BLaER1 treated with 17β-estradiol and CSF1 and Interleukin-3, amounts not matched to agents 10 nM and 100 nM (cell line): Measurements from ENCODE around the gene ERC1.

Experiments used
- H3K27ac ChIP-seq, 11 experiments: shearing (Covaris generic); formaldehyde crosslinking; 2 replicates each; pipeline ENCODE4 v1.8.1; 2022
- H3K27me3 ChIP-seq, 11 experiments: shearing (Covaris generic); formaldehyde crosslinking; 2 replicates each; pipeline ENCODE4 v1.8.1; 2022
- H3K36me3 ChIP-seq, 11 experiments: shearing (Covaris generic); formaldehyde crosslinking; 2 replicates each; pipeline ENCODE4 v1.8.1; 2022
- H3K4me1 ChIP-seq, 10 experiments: shearing (Covaris generic); formaldehyde crosslinking; 2 replicates each; pipeline ENCODE4 v1.8.1; 2022
- H3K4me2 ChIP-seq, 11 experiments: shearing (Covaris generic); formaldehyde crosslinking; 2 replicates each; pipeline ENCODE4 v1.8.1; 2022
- H3K4me3 ChIP-seq, 10 experiments: shearing (Covaris generic); formaldehyde crosslinking; 2 replicates each; pipeline ENCODE4 v1.8.1; 2022
- H3K9ac ChIP-seq, 11 experiments: shearing (Covaris generic); formaldehyde crosslinking; 2 replicates each; pipeline ENCODE4 v1.8.1; 2022
- H3K9me3 ChIP-seq, 11 experiments: shearing (Covaris generic); formaldehyde crosslinking; replicated peaks in 1 of 11; 2 replicates each; pipeline ENCODE4 v1.8.1; 2022
- H4K20me1 ChIP-seq, 11 experiments: shearing (Covaris generic); formaldehyde crosslinking; 2 replicates each; pipeline ENCODE4 v1.8.1; 2022
- Cebpa-rat ChIP-seq, 11 experiments: shearing (Covaris generic); IDR thresholded peaks; 2 replicates each; pipeline ENCODE4 v1.8.1; 2022

Gene ERC1

GRCh38 chr12:1435044-1435443 lies 444.0 kb downstream of the ERC1 start:
- H3K9ac ChIP-seq, result no peak overlapping the region
- no peaks in the 10 kb centered on the region for H3K9me3 ChIP-seq
- no peaks in the 10 kb centered on the region for H4K20me1 ChIP-seq
- no peak overlapping the region for H3K4me2 ChIP-seq
- no peaks in the 10 kb centered on the region for H3K27me3 ChIP-seq
- TF ChIP-seq Cebpa-rat (IDR thresholded peaks at IDR 0.05), result no peak
- H3K27ac ChIP-seq, result no peak overlapping the region
- H3K36me3 ChIP-seq, result peaks cover 0 to 32% (median 0%) of the 10 kb centered on the region in 11 experiments; a peak in 2 of 22 replicates
- no peak overlapping the region for H3K4me3 ChIP-seq
- peaks cover 0 to 4% (median 0%) of the 10 kb centered on the region in 10 experiments; a peak in 4 of 20 replicates for H3K4me1 ChIP-seq

- Histone ChIP-seq H3K9ac (no peak overlapping the region), H3K27me3 (no peaks in the 10 kb centered on the region), H3K4me1 (peaks cover 0 to 4% (median 0%) of the 10 kb centered on the region in 10 experiments; a peak in 1 of 20 replicates), H3K36me3 (peaks cover 0 to 32% (median 0%) of the 10 kb centered on the region in 11 experiments; a peak in 2 of 22 replicates), H4K20me1 (no peaks in the 10 kb centered on the region), H3K4me2 (no peak overlapping the region), H3K4me3 (no peak overlapping the region), H3K27ac (no peak overlapping the region), H3K9me3 (no peaks in the 10 kb centered on the region)
- no peak for TF ChIP-seq Cebpa-rat (IDR thresholded peaks at IDR 0.05)
These were observed 444.4 kb downstream of the ERC1 start for GRCh38 chr12:1435456-1435855.

DNA sequence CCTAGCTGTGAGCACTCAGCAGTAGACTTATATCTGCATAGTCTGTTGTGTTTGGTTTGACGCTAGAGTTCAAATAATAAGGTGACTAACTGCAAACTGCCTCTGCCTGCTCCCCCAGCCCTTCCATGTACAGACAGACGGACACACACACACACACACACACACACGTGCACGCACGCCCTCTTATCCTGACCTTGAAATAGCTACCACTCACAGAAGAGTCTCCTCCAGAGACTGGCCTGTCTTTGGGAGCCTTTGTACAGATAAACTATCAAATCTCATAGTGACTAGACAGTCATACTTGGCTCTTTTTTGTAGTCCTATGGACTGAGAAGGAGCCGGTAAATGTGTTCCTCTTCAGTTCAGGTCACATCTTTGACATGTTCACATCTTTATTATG lies 445.0 kb downstream of the ERC1 start:
- peaks cover 0 to 4% (median 0%) of the 10 kb centered on the region in 10 experiments; a peak in 1 of 20 replicates for H3K4me1 ChIP-seq
- H3K9me3 ChIP-seq, result no peaks in the 10 kb centered on the region
- no peaks in the 10 kb centered on the region for H4K20me1 ChIP-seq
- peaks cover 0 to 37% (median 0%) of the 10 kb centered on the region in 11 experiments; a peak in 2 of 22 replicates for H3K36me3 ChIP-seq
- no peak overlapping the region for H3K4me3 ChIP-seq
- H3K27me3 ChIP-seq, result no peaks in the 10 kb centered on the region
- no peak for TF ChIP-seq Cebpa-rat (IDR thresholded peaks at IDR 0.05)
- H3K27ac ChIP-seq, result no peak overlapping the region
- no peak overlapping the region for H3K4me2 ChIP-seq
- no peak overlapping the region for H3K9ac ChIP-seq

DNA sequence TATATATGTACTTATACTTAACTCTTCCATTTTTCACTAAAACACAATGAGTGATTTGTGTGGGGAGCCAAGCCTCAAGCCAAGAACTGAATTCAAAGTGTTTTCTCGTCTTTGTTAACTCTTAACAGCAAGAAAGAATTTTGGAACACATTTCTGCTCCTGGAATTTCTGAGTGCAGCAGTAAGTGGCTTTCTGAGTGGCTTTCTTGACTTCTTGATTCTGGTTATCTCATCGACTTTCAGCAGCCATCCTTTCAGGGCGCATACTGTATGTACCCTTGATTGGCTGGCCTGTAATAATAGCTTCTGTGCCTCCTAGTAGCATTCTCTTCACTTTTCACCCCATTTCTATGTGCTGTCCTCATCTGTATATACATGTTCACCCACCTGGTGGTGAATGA lies 446.0 kb downstream of the ERC1 start:
- no peak overlapping the region for H3K4me3 ChIP-seq
- no peaks in the 10 kb centered on the region for H4K20me1 ChIP-seq
- no peak overlapping the region for H3K27ac ChIP-seq
- no peaks in the 10 kb centered on the region for H3K27me3 ChIP-seq
- no peak overlapping the region for H3K4me2 ChIP-seq
- H3K36me3 ChIP-seq, result peaks cover 0 to 44% (median 0%) of the 10 kb centered on the region in 11 experiments; a peak in 2 of 22 replicates
- H3K9ac ChIP-seq, result no peak overlapping the region
- TF ChIP-seq Cebpa-rat (IDR thresholded peaks at IDR 0.05), result no peak
- no peaks in the 10 kb centered on the region for H3K9me3 ChIP-seq
- peaks cover 0 to 4% (median 0%) of the 10 kb centered on the region in 10 experiments; a peak in 1 of 20 replicates for H3K4me1 ChIP-seq

- no peak overlapping the region for H3K27ac ChIP-seq
- no peaks in the 10 kb centered on the region for H4K20me1 ChIP-seq
- no peak overlapping the region for H3K9ac ChIP-seq
- H3K27me3 ChIP-seq, result no peaks in the 10 kb centered on the region
- no peak overlapping the region for H3K4me3 ChIP-seq
- no peaks in the 10 kb centered on the region for H3K9me3 ChIP-seq
- TF ChIP-seq Cebpa-rat (IDR thresholded peaks at IDR 0.05), result no peak
- H3K4me2 ChIP-seq, result no peak overlapping the region
- H3K4me1 ChIP-seq, result peaks cover 0 to 4% (median 0%) of the 10 kb centered on the region in 10 experiments; a peak in 1 of 20 replicates
- H3K36me3 ChIP-seq, result peaks cover 0 to 46% (median 1%) of the 10 kb centered on the region in 11 experiments; a peak in 7 of 22 replicates
These were observed 448.2 kb downstream of the ERC1 start for GRCh38 chr12:1439201-1439600.

DNA sequence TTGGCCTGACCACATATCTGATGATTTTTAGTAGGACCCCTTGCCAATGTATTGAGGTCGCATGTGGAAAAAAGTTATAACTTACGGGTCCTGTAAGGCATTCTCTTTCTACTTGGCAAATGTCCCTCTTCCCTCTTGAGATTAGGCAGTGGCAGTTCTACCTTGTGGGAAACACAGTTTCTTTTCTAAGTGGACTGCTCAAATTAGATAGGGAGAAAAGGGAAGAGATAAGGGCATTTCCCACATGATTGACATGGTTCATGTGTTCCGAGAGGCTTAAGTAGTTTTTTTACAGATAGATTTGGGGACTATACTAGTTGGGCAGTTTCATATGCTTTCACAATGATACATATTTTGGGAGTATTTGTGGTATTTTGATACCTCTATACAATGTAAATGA lies 448.7 kb downstream of the ERC1 start:
- Histone ChIP-seq H3K27me3 (no peaks in the 10 kb centered on the region), H3K36me3 (peaks cover 2 to 46% (median 6%) of the 10 kb centered on the region in 11 experiments; a peak in 11 of 22 replicates), H3K4me3 (no peak overlapping the region), H3K4me2 (no peak overlapping the region), H3K4me1 (peaks cover 0 to 4% (median 0%) of the 10 kb centered on the region in 10 experiments; a peak in 1 of 20 replicates), H3K9ac (no peak overlapping the region), H3K27ac (no peak overlapping the region), H3K9me3 (no peaks in the 10 kb centered on the region), H4K20me1 (no peaks in the 10 kb centered on the region)
- no peak for TF ChIP-seq Cebpa-rat (IDR thresholded peaks at IDR 0.05)

GRCh38 chr12:1443421-1444141 lies 452.6 kb downstream of the ERC1 start:
- Histone ChIP-seq H3K27ac (no peak overlapping the region), H3K4me2 (no peak overlapping the region)

GRCh38 chr12:1444142-1444516 lies 453.1 kb downstream of the ERC1 start:
- H3K9me3 ChIP-seq, result peaks cover 0 to 6% (median 0%) of the 10 kb centered on the region in 11 experiments; a peak in 1 of 22 replicates
- no peak overlapping the region for H3K27ac ChIP-seq
- H4K20me1 ChIP-seq, result no peaks in the 10 kb centered on the region
- no peak for TF ChIP-seq Cebpa-rat (IDR thresholded peaks at IDR 0.05)
- H3K36me3 ChIP-seq, result peaks cover 20 to 77% (median 38%) of the 10 kb centered on the region in 11 experiments
- no peaks in the 10 kb centered on the region for H3K27me3 ChIP-seq
- H3K4me3 ChIP-seq, result no peak overlapping the region
- H3K9ac ChIP-seq, result no peak overlapping the region
- H3K4me2 ChIP-seq, result no peak overlapping the region
- H3K4me1 ChIP-seq, result no peaks in the 10 kb centered on the region

More at GRCh38 chr12:1443421-1444141, 452.6 kb downstream of the ERC1 start:
- H3K4me3 ChIP-seq, result no peak overlapping the region
- H3K4me1 ChIP-seq, result no peaks in the 10 kb centered on the region
- H3K27me3 ChIP-seq, result no peaks in the 10 kb centered on the region
- peaks cover 15 to 75% (median 33%) of the 10 kb centered on the region in 11 experiments for H3K36me3 ChIP-seq
- no peaks in the 10 kb centered on the region for H4K20me1 ChIP-seq
- H3K9ac ChIP-seq, result no peak overlapping the region
- TF ChIP-seq Cebpa-rat (IDR thresholded peaks at IDR 0.05), result no peak
- peaks cover 0 to 1% (median 0%) of the 10 kb centered on the region in 11 experiments; a peak in 1 of 22 replicates for H3K9me3 ChIP-seq

DNA sequence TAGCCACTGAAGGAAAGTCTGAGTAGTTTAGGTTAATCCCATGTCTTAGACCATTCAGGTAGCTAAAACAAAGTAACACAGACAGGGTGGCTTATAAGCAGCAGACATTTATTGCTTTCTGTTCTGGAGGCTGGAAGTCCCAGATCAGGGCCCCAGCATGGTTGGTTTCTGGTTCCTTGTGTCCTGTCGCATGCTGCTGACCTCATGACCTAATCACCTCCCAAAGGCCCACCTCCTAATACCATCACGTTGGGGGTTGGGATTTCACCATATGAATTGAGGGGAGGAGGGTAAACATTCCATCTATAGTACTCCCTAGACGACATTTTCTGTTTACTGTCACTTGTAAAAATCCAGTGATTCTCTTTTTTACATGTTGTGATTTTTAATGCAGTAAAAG lies 454.8 kb downstream of the ERC1 start:
- peaks cover 21 to 86% (median 44%) of the 10 kb centered on the region in 11 experiments for H3K36me3 ChIP-seq
- H3K27ac ChIP-seq, result no peak overlapping the region
- H3K27me3 ChIP-seq, result no peaks in the 10 kb centered on the region
- no peaks in the 10 kb centered on the region for H4K20me1 ChIP-seq
- TF ChIP-seq Cebpa-rat (IDR thresholded peaks at IDR 0.05), result no peak
- no peak overlapping the region for H3K9ac ChIP-seq
- no peak overlapping the region for H3K4me2 ChIP-seq
- H3K4me1 ChIP-seq, result no peaks in the 10 kb centered on the region
- H3K4me3 ChIP-seq, result no peak overlapping the region
- H3K9me3 ChIP-seq, result peaks cover 0 to 8% (median 0%) of the 10 kb centered on the region in 11 experiments; a peak in 1 of 22 replicates
